PC-3 (cell line): ENCODE results near the gene RPS19BP1.

Experiments used
- EZH2 ChIP-seq: fragments of 300-600 bp; sonication (generic); IDR thresholded peaks from one replicate; pipeline ENCODE4 v1.6.1; 2017; ENCODE audit warnings: antibody characterized with exemption, mild to moderate bottlenecking, low read length; ENCODE audit not compliant: unreplicated experiment
- EZH2phosphoT487 ChIP-seq: fragments of 300-600 bp; sonication (generic); IDR thresholded peaks from 2 replicates; pipeline ENCODE4 v1.6.1; 2018; ENCODE audit warnings: mild to moderate bottlenecking, antibody characterized with exemption, low read length, borderline replicate concordance
- TF ChIP-seq, protein P1 (sequence below): fragments of 300-600 bp; sonication (generic); conservative IDR thresholded peaks from 2 replicates; pipeline ENCODE4 v1.5.1; 2017; ENCODE audit warnings: antibody characterized with exemption, low read depth, mild to moderate bottlenecking, low read length

DNA sequence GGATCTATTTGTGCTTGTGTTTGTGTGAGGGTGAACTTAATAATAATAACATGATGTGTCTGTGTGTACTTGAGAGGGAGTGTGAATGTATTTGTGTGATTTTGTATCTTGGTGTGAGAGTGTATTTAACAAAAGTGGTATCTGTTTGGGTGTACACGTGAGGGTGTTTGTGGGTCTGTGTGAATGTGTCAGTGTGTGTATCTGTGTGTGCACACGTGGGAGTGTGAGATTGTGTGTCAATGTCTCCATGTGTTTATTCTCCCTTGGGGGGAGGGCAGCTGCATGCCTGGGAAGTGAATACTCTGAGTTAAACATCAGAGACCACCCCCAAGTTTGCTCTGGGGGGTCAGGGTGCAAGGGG lies 15.0 kb upstream of the RPS19BP1 start:
- TF ChIP-seq, protein P1, sequence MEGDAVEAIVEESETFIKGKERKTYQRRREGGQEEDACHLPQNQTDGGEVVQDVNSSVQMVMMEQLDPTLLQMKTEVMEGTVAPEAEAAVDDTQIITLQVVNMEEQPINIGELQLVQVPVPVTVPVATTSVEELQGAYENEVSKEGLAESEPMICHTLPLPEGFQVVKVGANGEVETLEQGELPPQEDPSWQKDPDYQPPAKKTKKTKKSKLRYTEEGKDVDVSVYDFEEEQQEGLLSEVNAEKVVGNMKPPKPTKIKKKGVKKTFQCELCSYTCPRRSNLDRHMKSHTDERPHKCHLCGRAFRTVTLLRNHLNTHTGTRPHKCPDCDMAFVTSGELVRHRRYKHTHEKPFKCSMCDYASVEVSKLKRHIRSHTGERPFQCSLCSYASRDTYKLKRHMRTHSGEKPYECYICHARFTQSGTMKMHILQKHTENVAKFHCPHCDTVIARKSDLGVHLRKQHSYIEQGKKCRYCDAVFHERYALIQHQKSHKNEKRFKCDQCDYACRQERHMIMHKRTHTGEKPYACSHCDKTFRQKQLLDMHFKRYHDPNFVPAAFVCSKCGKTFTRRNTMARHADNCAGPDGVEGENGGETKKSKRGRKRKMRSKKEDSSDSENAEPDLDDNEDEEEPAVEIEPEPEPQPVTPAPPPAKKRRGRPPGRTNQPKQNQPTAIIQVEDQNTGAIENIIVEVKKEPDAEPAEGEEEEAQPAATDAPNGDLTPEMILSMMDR, result no peak
- TF ChIP-seq EZH2phosphoT487 (no peak), EZH2 (no peak)
